ENCODE results near the gene OR5H2. TPM values are rescaled to one million over a fixed set of nuclear protein-coding genes. Genes with fewer than 3 reads are reported as not detected.

OR5H2 gene
- polyA plus RNA-seq, 1 donor from 2014 or later, result not detected

- H3K4me3 ChIP-seq (ENCODE audit: low read length), result no peak overlapping the region
- H3K9me3 ChIP-seq (ENCODE audit: low read length), result no peaks in the 10 kb centered on the region
- no peaks in the 10 kb centered on the region for H3K36me3 ChIP-seq (ENCODE audit: insufficient read depth, low read length)
- no peaks in the 10 kb centered on the region for H3K9me2 ChIP-seq (ENCODE audit: insufficient read depth, low read length)
- no peak overlapping the region for H2AFZ ChIP-seq (ENCODE audit: low read depth, low read length)
- no peaks in the 10 kb centered on the region for H4K20me1 ChIP-seq (ENCODE audit: insufficient read depth)
- H3K9ac ChIP-seq (ENCODE audit: low read length), result no peak overlapping the region
- H3K79me2 ChIP-seq (replicated peaks; ENCODE audit: insufficient read depth, low read length), result no peaks in the 10 kb centered on the region
- H3K4me2 ChIP-seq (ENCODE audit: low read length), result no peak overlapping the region
- H3K27me3 ChIP-seq (ENCODE audit: insufficient read depth, low read depth, low read length), result no peaks in the 10 kb centered on the region
- no peaks in the 10 kb centered on the region for H3F3A ChIP-seq (ENCODE audit: insufficient read depth, low read length, poor library complexity, severe bottlenecking)
- no peak overlapping the region for H3K27ac ChIP-seq (ENCODE audit: low read length)
- TF ChIP-seq TAF1 (IDR thresholded peaks at IDR 0.05; ENCODE audit: low read depth) (no peak), REST (IDR thresholded peaks at IDR 0.05; ENCODE audit: borderline replicate concordance) (no peak), EZH2 (IDR thresholded peaks at IDR 0.05; ENCODE audit: borderline replicate concordance, insufficient read depth, low read length, poor library complexity, severe bottlenecking) (no peak), MXI1 (conservative IDR thresholded peaks at IDR 0.05; ENCODE audit: poor library complexity, severe bottlenecking) (no peak), CTCF (IDR thresholded peaks at IDR 0.05; ENCODE audit: poor library complexity, severe bottlenecking) (no peak), EP300 (conservative IDR thresholded peaks at IDR 0.05; ENCODE audit: poor library complexity, severe bottlenecking) (no peak), POLR2AphosphoS5 (IDR thresholded peaks at IDR 0.05) (no peak), RAD21 (conservative IDR thresholded peaks at IDR 0.05) (no peak), SMC3 (conservative IDR thresholded peaks at IDR 0.05; ENCODE audit: poor library complexity) (no peak)
Observed at GRCh38 chr3:98325055-98325454, 42.8 kb downstream of the OR5H2 start.

GRCh38 chr3:98326105-98326893, 44.0 kb downstream of the OR5H2 start:
- H4K20me1 ChIP-seq (ENCODE audit: insufficient read depth), result no peaks in the 10 kb centered on the region
- H2AFZ ChIP-seq (ENCODE audit: low read depth, low read length), result no peak overlapping the region
- H3K36me3 ChIP-seq (ENCODE audit: insufficient read depth, low read length), result no peaks in the 10 kb centered on the region
- TF ChIP-seq CTCF (IDR thresholded peaks at IDR 0.05; ENCODE audit: poor library complexity, severe bottlenecking), result no peak
- no peak for TF ChIP-seq RAD21 (conservative IDR thresholded peaks at IDR 0.05)
- no peak for TF ChIP-seq TAF1 (IDR thresholded peaks at IDR 0.05; ENCODE audit: low read depth)
- TF ChIP-seq POLR2AphosphoS5 (IDR thresholded peaks at IDR 0.05), result no peak
- no peak for TF ChIP-seq EP300 (conservative IDR thresholded peaks at IDR 0.05; ENCODE audit: poor library complexity, severe bottlenecking)
- no peak for TF ChIP-seq SMC3 (conservative IDR thresholded peaks at IDR 0.05; ENCODE audit: poor library complexity)
- no peak for TF ChIP-seq EZH2 (IDR thresholded peaks at IDR 0.05; ENCODE audit: borderline replicate concordance, insufficient read depth, low read length, poor library complexity, severe bottlenecking)
- no peak for TF ChIP-seq MXI1 (conservative IDR thresholded peaks at IDR 0.05; ENCODE audit: poor library complexity, severe bottlenecking)
- no peak for TF ChIP-seq REST (IDR thresholded peaks at IDR 0.05; ENCODE audit: borderline replicate concordance)
- no peak overlapping the region for H3K4me3 ChIP-seq (ENCODE audit: low read length)
- H3K9me3 ChIP-seq (ENCODE audit: low read length), result no peaks in the 10 kb centered on the region
- H3K79me2 ChIP-seq (replicated peaks; ENCODE audit: insufficient read depth, low read length), result no peaks in the 10 kb centered on the region
- no peaks in the 10 kb centered on the region for H3F3A ChIP-seq (ENCODE audit: insufficient read depth, low read length, poor library complexity, severe bottlenecking)
- no peak overlapping the region for H3K27ac ChIP-seq (ENCODE audit: low read length)
- no peaks in the 10 kb centered on the region for H3K27me3 ChIP-seq (ENCODE audit: insufficient read depth, low read depth, low read length)
- no peak overlapping the region for H3K4me2 ChIP-seq (ENCODE audit: low read length)
- H3K9ac ChIP-seq (ENCODE audit: low read length), result no peak overlapping the region
- no peaks in the 10 kb centered on the region for H3K9me2 ChIP-seq (ENCODE audit: insufficient read depth, low read length)
